C4-2B (cell line): Measurements from ENCODE around the gene TM6SF1.

ENCODE experiments used
- H3K27ac ChIP-seq: fragments of 450-650 bp; 2 replicates; pipeline ENCODE4 v1.5.1; 2017
- ZFX ChIP-seq: fragments of 450-650 bp; IDR thresholded peaks from 2 replicates; pipeline ENCODE4 v1.6.1; 2017
- TF ChIP-seq, protein P1 (sequence below): fragments of 450-650 bp; conservative IDR thresholded peaks from 2 replicates; pipeline ENCODE4 v1.5.1; 2017; ENCODE audit warnings: mild to moderate bottlenecking

The TM6SF1 gene

DNA sequence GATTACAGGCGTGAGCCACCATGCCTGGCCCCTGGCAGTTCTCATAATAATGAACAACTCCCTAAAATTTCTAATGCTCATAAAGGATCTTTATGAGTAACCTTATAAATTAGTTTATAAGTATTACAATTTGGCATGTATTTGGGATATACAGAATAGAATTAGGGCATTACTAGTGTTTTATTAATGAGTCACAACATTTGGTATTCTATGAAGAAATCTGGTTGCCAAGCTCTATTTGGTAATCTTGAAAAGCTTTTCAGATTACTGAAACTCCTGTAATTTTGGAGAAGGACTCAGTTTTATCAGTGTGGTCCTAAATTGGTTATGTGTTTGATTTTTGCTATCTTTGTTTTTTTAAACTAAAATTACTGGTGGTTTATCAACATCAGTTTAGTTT is 45.8 kb downstream of the TM6SF1 start:
- TF ChIP-seq, protein P1, sequence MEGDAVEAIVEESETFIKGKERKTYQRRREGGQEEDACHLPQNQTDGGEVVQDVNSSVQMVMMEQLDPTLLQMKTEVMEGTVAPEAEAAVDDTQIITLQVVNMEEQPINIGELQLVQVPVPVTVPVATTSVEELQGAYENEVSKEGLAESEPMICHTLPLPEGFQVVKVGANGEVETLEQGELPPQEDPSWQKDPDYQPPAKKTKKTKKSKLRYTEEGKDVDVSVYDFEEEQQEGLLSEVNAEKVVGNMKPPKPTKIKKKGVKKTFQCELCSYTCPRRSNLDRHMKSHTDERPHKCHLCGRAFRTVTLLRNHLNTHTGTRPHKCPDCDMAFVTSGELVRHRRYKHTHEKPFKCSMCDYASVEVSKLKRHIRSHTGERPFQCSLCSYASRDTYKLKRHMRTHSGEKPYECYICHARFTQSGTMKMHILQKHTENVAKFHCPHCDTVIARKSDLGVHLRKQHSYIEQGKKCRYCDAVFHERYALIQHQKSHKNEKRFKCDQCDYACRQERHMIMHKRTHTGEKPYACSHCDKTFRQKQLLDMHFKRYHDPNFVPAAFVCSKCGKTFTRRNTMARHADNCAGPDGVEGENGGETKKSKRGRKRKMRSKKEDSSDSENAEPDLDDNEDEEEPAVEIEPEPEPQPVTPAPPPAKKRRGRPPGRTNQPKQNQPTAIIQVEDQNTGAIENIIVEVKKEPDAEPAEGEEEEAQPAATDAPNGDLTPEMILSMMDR: no peak
- no peak for TF ChIP-seq ZFX
- H3K27ac ChIP-seq: no peak overlapping the region

DNA sequence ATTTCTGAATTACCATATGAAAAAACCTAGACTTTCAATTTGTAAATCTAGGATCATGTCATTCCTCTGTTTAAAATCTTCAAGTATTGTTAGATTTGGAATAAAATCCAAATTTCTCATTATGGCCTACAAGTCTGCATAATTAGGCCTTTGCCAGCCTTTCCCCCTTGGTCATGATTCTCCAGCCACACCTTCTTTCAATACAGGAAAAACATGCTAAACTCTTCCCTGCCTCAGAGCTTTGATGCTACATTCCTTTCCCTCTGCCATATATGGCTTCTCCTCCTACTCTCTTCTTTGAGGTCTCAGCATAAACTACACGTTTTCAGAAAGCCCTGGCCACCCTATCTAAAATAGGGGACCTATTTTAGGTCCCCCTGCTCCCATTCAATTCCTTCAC is 48.5 kb downstream of the TM6SF1 start:
- TF ChIP-seq, protein P1: no peak
- no peak for TF ChIP-seq ZFX
- H3K27ac ChIP-seq: no peak overlapping the region

DNA sequence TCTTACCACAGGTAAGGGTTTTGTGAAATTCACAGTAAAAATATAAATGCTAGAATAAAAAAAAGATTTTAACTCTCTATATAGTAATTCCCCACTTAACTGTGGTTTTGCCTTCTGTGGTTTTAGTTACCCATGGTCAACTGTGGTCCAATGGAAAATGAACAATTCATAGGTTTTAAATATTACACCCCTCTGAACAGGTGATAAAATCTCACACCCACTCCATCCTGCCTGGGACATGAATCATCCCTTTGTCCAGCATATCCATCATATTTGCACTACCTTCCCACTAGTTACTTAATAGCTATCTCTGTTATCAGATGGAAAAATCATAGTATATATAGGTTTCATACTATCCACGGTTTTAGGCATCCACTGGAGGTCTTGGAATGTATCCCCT is 50.9 kb downstream of the TM6SF1 start:
- TF ChIP-seq, protein P1: no peak
- no peak for TF ChIP-seq ZFX
- no peak overlapping the region for H3K27ac ChIP-seq

DNA sequence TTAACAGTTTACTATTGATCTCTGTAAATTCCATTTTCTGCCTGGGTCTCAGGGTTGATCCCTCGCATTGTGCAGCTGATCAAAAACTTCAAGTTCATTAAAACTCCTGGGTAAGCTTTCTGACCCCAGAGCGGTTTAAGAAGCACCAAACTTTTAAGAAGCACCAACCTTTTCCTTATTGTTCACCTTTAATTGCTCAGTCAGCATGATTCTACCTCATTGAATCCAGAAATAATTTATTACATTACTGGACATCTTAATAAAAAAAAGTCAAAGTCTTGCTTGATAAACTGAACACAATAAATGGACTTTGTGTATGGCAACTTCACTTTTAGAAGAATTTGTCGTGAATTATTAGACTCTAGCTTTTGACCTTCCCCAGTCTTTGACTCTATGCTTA is 53.3 kb downstream of the TM6SF1 start:
- TF ChIP-seq, protein P1: no peak
- no peak for TF ChIP-seq ZFX
- no peak overlapping the region for H3K27ac ChIP-seq

DNA sequence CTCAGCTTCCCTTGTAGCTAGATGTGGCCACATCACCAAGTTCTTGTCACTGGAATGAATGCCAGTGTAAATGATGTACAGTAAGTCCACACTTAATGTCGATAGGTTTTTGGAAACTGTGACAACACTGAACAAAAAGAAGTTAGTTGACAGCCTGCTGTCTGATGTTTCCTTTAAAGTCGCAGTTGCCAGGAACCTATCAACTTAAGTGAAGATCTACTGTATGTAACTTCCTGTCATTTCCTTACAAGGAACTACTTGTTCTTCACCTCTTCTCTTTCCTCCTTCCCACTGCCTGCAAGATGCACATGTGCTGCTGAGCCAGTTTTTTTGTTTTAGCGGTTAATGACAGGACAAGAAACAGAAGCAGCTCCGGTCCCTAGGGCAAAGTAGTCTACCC is 55.6 kb downstream of the TM6SF1 start:
- TF ChIP-seq, protein P1: no peak
- no peak for TF ChIP-seq ZFX
- H3K27ac ChIP-seq: no peak overlapping the region

DNA sequence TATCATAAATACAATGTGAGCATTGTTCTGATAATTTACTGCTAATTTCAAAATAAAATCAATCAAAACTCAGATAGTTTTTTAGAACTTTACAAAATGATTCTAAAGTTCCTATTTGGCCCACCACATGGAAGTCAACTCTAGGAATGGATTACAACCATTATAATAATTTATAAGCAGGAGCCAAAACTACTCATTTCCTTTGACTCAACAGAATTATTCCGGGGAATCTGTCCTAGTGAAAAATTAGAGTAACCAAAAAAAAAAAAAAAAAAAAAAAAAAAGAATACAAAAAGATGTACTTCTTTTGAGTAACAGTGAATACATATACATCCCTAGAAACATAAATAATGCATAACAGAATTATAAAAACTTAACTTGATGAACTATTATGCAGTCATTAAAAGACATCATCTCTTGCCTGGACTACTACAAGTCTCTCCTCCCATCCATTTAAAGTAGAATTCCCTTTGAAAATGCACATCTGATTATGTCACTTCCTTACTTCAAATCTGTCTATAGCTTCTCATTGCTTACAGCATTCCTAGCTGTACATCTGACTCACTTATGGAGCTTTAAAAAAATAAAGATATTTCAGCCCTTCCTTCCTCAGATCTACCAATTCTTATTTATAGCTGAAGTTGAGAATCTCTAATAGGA is 56.8 kb downstream of the TM6SF1 start:
- TF ChIP-seq, protein P1: no peak
- TF ChIP-seq ZFX: no peak
- H3K27ac ChIP-seq: no peak overlapping the region

DNA sequence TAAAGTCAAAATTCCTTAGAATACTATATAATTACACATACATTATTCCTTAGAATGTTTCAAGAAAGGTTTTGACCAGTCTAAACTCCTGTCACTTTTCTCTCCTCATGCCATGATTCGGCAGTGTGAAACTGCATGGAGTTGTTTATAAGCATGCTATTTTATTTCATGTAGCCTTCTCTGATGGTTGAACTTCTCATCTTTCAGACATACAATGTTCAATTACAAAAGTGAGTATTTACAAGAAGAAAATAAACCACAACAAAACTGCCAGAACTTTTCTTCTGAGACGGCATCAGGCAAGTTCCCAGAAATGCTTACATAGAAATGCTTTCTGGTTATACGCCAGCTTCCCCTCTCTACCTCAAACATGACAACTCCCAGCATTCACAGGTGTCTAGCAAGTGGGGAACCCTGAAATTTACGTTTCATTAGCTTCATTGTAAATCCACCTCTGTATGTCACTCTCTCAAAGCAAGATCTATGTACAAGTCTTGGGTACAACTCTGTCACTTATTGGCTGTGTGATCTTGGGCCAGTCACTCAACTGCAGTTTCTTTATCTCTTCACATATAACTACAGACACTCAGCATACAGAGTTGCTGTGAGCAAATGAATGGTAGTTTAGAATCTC is 57.4 kb downstream of the TM6SF1 start:
- no peak for TF ChIP-seq ZFX
- TF ChIP-seq, protein P1: no peak
- no peak overlapping the region for H3K27ac ChIP-seq
